Measurements from ENCODE around the gene ZNF324.

ZNF324 gene

DNA sequence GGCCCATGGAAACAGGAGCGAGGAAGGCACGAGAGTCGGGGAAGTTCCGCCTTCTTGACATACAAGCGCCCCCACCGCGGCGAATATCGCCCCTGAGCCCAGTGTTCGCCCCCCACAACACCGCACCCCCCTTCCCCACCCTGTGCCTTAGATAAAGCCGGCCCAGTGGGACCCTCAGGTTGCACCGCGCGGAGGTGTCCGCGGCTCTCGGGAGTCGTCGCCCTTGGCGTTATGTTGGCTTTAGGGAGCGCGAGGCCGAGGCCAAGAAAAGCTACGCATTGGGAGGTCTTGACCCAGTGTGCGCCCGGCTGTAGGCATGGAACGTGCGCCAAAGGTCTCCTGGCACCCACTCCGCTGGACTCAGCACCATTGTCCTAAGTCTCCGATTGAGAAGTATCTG, 26.3 kb upstream of the ZNF324 start:
- TF ChIP-seq, protein P1, sequence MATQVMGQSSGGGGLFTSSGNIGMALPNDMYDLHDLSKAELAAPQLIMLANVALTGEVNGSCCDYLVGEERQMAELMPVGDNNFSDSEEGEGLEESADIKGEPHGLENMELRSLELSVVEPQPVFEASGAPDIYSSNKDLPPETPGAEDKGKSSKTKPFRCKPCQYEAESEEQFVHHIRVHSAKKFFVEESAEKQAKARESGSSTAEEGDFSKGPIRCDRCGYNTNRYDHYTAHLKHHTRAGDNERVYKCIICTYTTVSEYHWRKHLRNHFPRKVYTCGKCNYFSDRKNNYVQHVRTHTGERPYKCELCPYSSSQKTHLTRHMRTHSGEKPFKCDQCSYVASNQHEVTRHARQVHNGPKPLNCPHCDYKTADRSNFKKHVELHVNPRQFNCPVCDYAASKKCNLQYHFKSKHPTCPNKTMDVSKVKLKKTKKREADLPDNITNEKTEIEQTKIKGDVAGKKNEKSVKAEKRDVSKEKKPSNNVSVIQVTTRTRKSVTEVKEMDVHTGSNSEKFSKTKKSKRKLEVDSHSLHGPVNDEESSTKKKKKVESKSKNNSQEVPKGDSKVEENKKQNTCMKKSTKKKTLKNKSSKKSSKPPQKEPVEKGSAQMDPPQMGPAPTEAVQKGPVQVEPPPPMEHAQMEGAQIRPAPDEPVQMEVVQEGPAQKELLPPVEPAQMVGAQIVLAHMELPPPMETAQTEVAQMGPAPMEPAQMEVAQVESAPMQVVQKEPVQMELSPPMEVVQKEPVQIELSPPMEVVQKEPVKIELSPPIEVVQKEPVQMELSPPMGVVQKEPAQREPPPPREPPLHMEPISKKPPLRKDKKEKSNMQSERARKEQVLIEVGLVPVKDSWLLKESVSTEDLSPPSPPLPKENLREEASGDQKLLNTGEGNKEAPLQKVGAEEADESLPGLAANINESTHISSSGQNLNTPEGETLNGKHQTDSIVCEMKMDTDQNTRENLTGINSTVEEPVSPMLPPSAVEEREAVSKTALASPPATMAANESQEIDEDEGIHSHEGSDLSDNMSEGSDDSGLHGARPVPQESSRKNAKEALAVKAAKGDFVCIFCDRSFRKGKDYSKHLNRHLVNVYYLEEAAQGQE (IDR thresholded peaks at IDR 0.05; ENCODE audit: insufficient read depth in 1 of 2, low read depth in 2 of 2, low read length in 2 of 2): no peak
- TF ChIP-seq TAF1 (IDR thresholded peaks at IDR 0.05; ENCODE audit: borderline replicate concordance, insufficient read depth, low read length): no peak
- no peak for TF ChIP-seq SIN3A (IDR thresholded peaks at IDR 0.05; ENCODE audit: borderline replicate concordance, insufficient read depth, low read length)
- no peak for TF ChIP-seq FOXP2 (optimal IDR thresholded peaks at IDR 0.05; ENCODE audit: borderline replicate concordance, extremely low read depth, extremely low read length, insufficient read depth)
- no peak for TF ChIP-seq POLR2AphosphoS5 (IDR thresholded peaks at IDR 0.05; ENCODE audit: low read depth, low read length)

DNA sequence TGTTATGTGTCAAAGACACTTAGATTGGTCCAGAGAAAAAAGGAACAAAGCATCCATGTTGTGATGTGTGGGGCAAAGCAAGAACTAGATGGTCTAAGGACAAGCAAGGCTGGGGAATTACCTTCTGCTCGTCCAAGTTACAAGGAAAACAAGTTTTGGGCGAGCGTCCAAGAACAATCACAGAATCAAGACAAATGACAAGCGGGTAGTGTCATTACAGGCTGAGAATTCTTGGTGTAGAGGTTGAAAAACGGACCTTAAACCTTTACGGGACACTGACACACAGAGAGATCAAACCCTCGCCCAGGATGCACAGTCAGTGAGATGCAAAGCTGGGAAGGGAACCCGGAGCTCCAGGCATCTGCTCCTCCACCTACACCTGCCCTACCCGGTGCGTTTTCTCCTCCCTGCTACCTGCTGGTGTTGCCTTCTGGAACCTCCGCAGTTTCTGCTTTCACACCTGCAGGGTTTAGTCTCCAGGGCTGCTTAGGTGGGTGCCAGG, 16.0 kb upstream of the ZNF324 start:
- TF ChIP-seq, protein P1 (IDR thresholded peaks at IDR 0.05; ENCODE audit: insufficient read depth in 1 of 2, low read depth in 2 of 2, low read length in 2 of 2): no peak
- no peak for TF ChIP-seq FOXP2 (optimal IDR thresholded peaks at IDR 0.05; ENCODE audit: borderline replicate concordance, extremely low read depth, extremely low read length, insufficient read depth)
- no peak for TF ChIP-seq TAF1 (IDR thresholded peaks at IDR 0.05; ENCODE audit: borderline replicate concordance, insufficient read depth, low read length)
- no peak for TF ChIP-seq SIN3A (IDR thresholded peaks at IDR 0.05; ENCODE audit: borderline replicate concordance, insufficient read depth, low read length)
- no peak for TF ChIP-seq POLR2AphosphoS5 (IDR thresholded peaks at IDR 0.05; ENCODE audit: low read depth, low read length)

DNA sequence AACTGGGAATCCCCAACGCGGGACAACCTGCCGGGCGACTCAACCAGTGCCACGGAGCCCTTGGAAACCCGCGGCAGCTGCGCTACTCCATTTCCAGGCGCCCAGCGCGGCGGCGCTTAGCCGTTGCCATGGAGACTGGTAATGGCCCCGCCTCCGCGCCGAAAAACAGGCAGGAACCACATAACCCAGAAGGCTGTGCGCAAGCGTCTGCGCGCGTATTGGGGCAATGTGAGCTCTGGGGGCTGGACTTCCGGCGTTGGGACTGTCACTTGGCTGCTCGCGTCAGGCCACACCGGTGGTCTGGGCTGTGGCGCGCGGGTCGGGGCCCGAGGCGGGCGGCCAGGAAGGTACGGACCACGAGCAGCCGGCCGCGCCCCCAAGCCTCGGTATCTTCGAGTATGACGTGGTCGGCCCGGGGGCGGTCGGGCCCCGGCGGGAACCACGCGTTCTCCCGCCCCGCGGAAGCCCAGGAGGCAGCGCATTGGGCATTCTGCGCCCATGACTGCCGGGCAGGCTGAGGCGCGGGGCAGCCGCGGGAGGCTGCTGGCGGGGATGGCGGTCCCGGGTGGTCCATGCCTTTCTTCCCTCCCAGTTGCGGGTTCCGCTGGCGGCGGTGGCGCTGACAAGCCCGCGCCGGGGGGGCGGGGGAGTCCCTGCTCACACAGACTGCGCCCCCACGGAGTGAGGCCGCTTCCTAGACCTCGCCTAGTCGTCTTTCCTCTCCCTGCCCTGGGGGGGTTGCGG, 15.3 kb upstream of the ZNF324 start, which contains the start of gene ZNF324B:
ZNF324B (plus strand) TSS at position 265 of the 744 bp plus-strand sequence. CDS start 2,080 bp downstream, outside the sequence.
- TF ChIP-seq TAF1 (IDR thresholded peaks at IDR 0.05; ENCODE audit: borderline replicate concordance, insufficient read depth, low read length) (0 out of 2 replicates have a peak, but pooled peaks have one; percentile 51), SIN3A (IDR thresholded peaks at IDR 0.05; ENCODE audit: borderline replicate concordance, insufficient read depth, low read length) (no peak), FOXP2 (optimal IDR thresholded peaks at IDR 0.05; ENCODE audit: borderline replicate concordance, extremely low read depth, extremely low read length, insufficient read depth) (peak; percentile 83), POLR2AphosphoS5 (IDR thresholded peaks at IDR 0.05; ENCODE audit: low read depth, low read length) (peak; percentile 83)
- TF ChIP-seq, protein P1 (IDR thresholded peaks at IDR 0.05; ENCODE audit: insufficient read depth in 1 of 2, low read depth in 2 of 2, low read length in 2 of 2): 0 out of 4 replicates have a peak, but pooled peaks of 1 of the 2 experiments have one; percentile 28

DNA sequence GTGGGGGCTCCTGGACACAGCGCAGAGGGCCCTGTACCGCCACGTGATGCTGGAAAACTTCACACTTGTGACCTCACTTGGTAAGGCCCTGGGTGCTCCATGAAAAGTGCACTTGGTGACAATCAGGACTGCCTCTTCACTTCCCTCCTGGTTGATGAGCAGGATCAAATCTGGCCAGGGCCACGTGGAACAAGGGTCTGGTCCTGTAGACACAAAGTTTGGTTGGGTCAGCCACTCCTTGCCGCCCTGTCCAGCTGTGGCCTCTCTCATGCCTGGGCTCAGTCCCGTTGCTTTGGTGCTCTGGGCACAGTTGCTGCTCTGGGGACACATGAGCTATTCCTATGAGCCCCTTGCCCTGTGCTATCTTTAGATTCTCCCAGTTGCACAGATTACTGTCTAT, 13.1 kb upstream of the ZNF324 start:
- no peak for TF ChIP-seq SIN3A (IDR thresholded peaks at IDR 0.05; ENCODE audit: borderline replicate concordance, insufficient read depth, low read length)
- no peak for TF ChIP-seq POLR2AphosphoS5 (IDR thresholded peaks at IDR 0.05; ENCODE audit: low read depth, low read length)
- no peak for TF ChIP-seq TAF1 (IDR thresholded peaks at IDR 0.05; ENCODE audit: borderline replicate concordance, insufficient read depth, low read length)
- TF ChIP-seq FOXP2 (optimal IDR thresholded peaks at IDR 0.05; ENCODE audit: borderline replicate concordance, extremely low read depth, extremely low read length, insufficient read depth): no peak
- TF ChIP-seq, protein P1 (IDR thresholded peaks at IDR 0.05; ENCODE audit: insufficient read depth in 1 of 2, low read depth in 2 of 2, low read length in 2 of 2): no peak
